ENCODE measurements around the gene MTMR11. TPM values are rescaled to one million over a fixed set of nuclear protein-coding genes. Genes with fewer than 3 reads are reported as not detected.

Gene MTMR11
- total and polyA plus RNA-seq, 2 donors (not counting 1 experiment from before 2014, with no cell fraction given), result 0.91 TPM; not detected in 1

DNA sequence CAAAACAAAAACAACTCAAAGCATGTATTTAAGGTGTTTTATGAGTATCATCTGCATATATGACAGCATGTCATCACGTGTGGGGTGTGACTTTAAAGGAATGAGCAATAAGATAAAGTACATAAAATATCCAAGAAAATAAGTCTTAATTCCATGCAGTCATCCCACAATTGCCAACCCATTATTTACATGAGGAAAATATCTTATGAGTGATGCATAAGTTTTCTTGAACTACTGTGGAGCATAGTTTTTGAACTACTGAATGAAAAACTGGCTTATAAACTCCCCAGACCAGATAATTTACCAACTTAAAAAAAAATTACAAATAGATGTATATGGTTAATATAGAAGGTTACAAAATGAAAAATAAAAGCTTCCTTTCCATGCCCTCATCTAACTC, 29.7 kb upstream of the MTMR11 start:
- TF ChIP-seq EZH2 (IDR thresholded peaks at IDR 0.05; ENCODE audit: borderline replicate concordance, insufficient read depth, low read depth, low read length, poor library complexity, severe bottlenecking), result no peak
- Mint-ChIP-seq H3K4me1 (peaks cover 4% of the 10 kb centered on the region), H3K27ac (no peak overlapping the region), H3K27me3 (no peaks in the 10 kb centered on the region), H3K4me3 (no peak overlapping the region), H3K9me3 (ENCODE audit: insufficient read depth) (no peaks in the 10 kb centered on the region)
- Histone ChIP-seq H3K36me3 (replicated peaks in 1 of 2; ENCODE audit: control extremely low read depth in 1 of 2, control insufficient read depth in 1 of 2, extremely low read depth in 1 of 2, insufficient read depth in 2 of 2, low read length in 1 of 2) (no peaks in the 10 kb centered on the region), H4K20me1 (ENCODE audit: control insufficient read depth, insufficient read depth, low read length, poor library complexity, severe bottlenecking) (no peaks in the 10 kb centered on the region), H3K9ac (ENCODE audit: low read length) (no peak overlapping the region), H3K4me1 (ENCODE audit: control insufficient read depth in 2 of 2, insufficient read depth in 2 of 2, low read length in 2 of 2) (peaks cover 7% of the 10 kb centered on the region in 2 donors), H2AFZ (ENCODE audit: insufficient read depth, low read depth, low read length, poor library complexity, severe bottlenecking) (no peak overlapping the region), H3K27ac (ENCODE audit: low read length in 2 of 2) (no peak overlapping the region), H3K9me3 (ENCODE audit: control extremely low read depth in 1 of 3, control insufficient read depth in 2 of 3, insufficient read depth in 1 of 3, low read length in 2 of 3) (no peaks in the 10 kb centered on the region), H3K79me2 (ENCODE audit: control insufficient read depth, insufficient read depth, low read length) (no peaks in the 10 kb centered on the region), H3K27me3 (replicated peaks in 1 of 4; ENCODE audit: control extremely low read depth in 1 of 4, control insufficient read depth in 3 of 4, insufficient read depth in 4 of 4, low read length in 3 of 4) (no peaks in the 10 kb centered on the region), H3K4me3 (ENCODE audit: control extremely low read depth in 1 of 5, extremely low read depth in 1 of 5, insufficient read depth in 1 of 5, low read depth in 2 of 5, low read length in 4 of 5) (no peak overlapping the region), H3K4me2 (replicated peaks; ENCODE audit: low read depth, low read length, poor library complexity, severe bottlenecking) (no peak overlapping the region)
- DNase-seq (no peak), ATAC-seq (ENCODE audit: low read depth) (no peak)
- no CpG with 5 or more reads among the region's 1 CpG for WGBS (ENCODE audit: insufficient coverage)
- intact Hi-C loops (cut with micrococcal nuclease), result no loop called here
- POLR2A ChIA-PET, result no interaction called here
- CTCF ChIA-PET, result interaction anchor here (1.8 to 4.5 kb wide), 2 partner anchors 203 to 221 kb away, joined by 4 to 21 read pairs; no protein-coding TSS in a partner anchor

DNA sequence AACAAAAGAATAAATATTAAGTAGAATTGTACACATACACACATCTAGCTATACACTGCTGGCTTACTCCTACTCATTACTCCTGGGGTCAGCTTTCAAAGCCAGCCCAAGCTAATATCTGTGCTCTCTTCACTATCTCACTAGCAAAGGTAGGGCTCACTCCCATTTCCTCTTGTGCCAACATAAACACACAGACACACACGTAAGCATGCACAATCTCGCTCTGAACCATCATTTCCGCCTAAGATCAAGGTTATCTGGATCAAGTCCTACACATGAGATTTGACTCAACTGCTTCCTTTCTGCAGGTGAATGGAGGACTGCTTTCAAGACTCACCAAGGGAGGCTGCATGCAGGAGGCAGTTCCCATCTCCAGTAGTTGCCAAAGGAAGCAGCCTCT, 28.8 kb upstream of the MTMR11 start:
- H3K4me2 ChIP-seq (replicated peaks; ENCODE audit: low read depth, low read length, poor library complexity, severe bottlenecking), result no peak overlapping the region
- ChIA-PET POLR2A (no interaction called here), CTCF (interaction anchor here (0.6 to 4.5 kb wide), 3 partner anchors 81 to 222 kb away, joined by 3 to 21 read pairs (median 11); no protein-coding TSS in a partner anchor)
- TF ChIP-seq, protein P1, sequence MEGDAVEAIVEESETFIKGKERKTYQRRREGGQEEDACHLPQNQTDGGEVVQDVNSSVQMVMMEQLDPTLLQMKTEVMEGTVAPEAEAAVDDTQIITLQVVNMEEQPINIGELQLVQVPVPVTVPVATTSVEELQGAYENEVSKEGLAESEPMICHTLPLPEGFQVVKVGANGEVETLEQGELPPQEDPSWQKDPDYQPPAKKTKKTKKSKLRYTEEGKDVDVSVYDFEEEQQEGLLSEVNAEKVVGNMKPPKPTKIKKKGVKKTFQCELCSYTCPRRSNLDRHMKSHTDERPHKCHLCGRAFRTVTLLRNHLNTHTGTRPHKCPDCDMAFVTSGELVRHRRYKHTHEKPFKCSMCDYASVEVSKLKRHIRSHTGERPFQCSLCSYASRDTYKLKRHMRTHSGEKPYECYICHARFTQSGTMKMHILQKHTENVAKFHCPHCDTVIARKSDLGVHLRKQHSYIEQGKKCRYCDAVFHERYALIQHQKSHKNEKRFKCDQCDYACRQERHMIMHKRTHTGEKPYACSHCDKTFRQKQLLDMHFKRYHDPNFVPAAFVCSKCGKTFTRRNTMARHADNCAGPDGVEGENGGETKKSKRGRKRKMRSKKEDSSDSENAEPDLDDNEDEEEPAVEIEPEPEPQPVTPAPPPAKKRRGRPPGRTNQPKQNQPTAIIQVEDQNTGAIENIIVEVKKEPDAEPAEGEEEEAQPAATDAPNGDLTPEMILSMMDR (IDR thresholded peaks at IDR 0.05), result no peak
- no peak for TF ChIP-seq EZH2 (IDR thresholded peaks at IDR 0.05; ENCODE audit: borderline replicate concordance, insufficient read depth, low read depth, low read length, poor library complexity, severe bottlenecking)
- no peak overlapping the region for H3K27ac Mint-ChIP-seq
- no peak for ATAC-seq (ENCODE audit: low read depth)
- H3K9ac ChIP-seq (ENCODE audit: low read length), result no peak overlapping the region
- no peaks in the 10 kb centered on the region for H3K79me2 ChIP-seq (ENCODE audit: control insufficient read depth, insufficient read depth, low read length)
- H3K9me3 Mint-ChIP-seq (ENCODE audit: insufficient read depth), result no peaks in the 10 kb centered on the region
- H3K4me1 Mint-ChIP-seq, result peaks cover 4% of the 10 kb centered on the region
- no peak for DNase-seq
- no peaks in the 10 kb centered on the region for H4K20me1 ChIP-seq (ENCODE audit: control insufficient read depth, insufficient read depth, low read length, poor library complexity, severe bottlenecking)
- H3K27me3 Mint-ChIP-seq, result peaks cover 3% of the 10 kb centered on the region
- H2AFZ ChIP-seq (ENCODE audit: insufficient read depth, low read depth, low read length, poor library complexity, severe bottlenecking), result no peak overlapping the region
- H3K9me3 ChIP-seq (ENCODE audit: control extremely low read depth in 1 of 3, control insufficient read depth in 2 of 3, insufficient read depth in 1 of 3, low read length in 2 of 3), result no peaks in the 10 kb centered on the region
- H3K36me3 ChIP-seq (replicated peaks in 1 of 2; ENCODE audit: control extremely low read depth in 1 of 2, control insufficient read depth in 1 of 2, extremely low read depth in 1 of 2, insufficient read depth in 2 of 2, low read length in 1 of 2), result no peaks in the 10 kb centered on the region
- 96% methylated on average over 3 of the region's 3 CpGs for WGBS (ENCODE audit: insufficient coverage)
- intact Hi-C loops (cut with micrococcal nuclease), result no loop called here
- no peaks in the 10 kb centered on the region for H3K27me3 ChIP-seq (replicated peaks in 1 of 4; ENCODE audit: control extremely low read depth in 1 of 4, control insufficient read depth in 3 of 4, insufficient read depth in 4 of 4, low read length in 3 of 4)
- no peak overlapping the region for H3K4me3 Mint-ChIP-seq
- H3K4me3 ChIP-seq (ENCODE audit: control extremely low read depth in 1 of 5, extremely low read depth in 1 of 5, insufficient read depth in 1 of 5, low read depth in 2 of 5, low read length in 4 of 5), result no peak overlapping the region
- H3K27ac ChIP-seq (ENCODE audit: low read length in 2 of 2), result no peak overlapping the region
- peaks cover 7% of the 10 kb centered on the region in 2 donors for H3K4me1 ChIP-seq (ENCODE audit: control insufficient read depth in 2 of 2, insufficient read depth in 2 of 2, low read length in 2 of 2)
